ENCODE data around the gene GMDS. TPM values are rescaled to one million over a fixed set of nuclear protein-coding genes. Genes with fewer than 3 reads are reported as not detected.
A peak's percentile ranks its signal among the peaks of the same experiment; 100 is the strongest.

Gene GMDS
- total and polyA plus RNA-seq, 2 of the 8 experiments (the other 6 are each of a cell fraction or from before 2014, with no cell fraction given) = 16.8 to 50.0 TPM

DNA sequence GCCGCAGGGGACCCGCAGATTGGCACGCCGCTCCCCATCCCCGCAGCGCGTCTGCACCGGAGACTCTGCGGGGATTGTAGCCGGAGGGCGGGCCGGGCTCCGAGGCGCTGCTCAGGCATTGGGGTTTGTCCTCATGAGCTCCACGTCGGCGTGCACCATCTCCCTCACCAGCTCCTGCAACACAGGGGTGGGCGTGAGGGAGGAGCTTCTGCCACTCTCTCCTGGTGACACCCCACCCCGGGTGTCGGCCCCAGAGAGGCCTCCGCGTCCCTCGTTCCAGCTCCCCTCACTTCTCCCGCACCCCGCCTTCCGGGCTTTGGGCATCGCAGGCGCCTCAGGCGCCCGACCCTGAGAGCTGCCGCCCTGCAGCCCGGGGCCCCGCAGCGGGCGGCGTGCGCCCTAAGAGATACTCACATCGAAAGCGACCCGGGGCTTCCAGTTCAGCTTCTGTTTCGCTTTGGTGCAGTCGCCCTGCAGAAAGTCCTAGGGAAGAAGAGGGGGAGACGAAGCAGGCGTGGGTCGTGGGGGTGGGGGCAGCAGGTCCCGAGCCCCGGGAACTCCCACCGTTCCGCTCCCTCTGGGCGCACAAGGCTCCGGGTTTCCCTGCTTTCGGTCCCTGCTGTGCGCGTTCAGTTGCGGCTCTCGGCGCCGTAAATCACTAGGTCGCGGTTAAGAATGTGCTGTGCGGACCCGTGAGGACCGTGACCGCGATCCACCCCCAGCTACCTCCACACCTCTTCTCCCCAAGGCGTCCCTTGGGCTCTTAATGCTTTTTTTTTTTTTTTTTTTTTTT, 621.2 kb downstream of the GMDS start (continued):
- TF ChIP-seq, protein P1, sequence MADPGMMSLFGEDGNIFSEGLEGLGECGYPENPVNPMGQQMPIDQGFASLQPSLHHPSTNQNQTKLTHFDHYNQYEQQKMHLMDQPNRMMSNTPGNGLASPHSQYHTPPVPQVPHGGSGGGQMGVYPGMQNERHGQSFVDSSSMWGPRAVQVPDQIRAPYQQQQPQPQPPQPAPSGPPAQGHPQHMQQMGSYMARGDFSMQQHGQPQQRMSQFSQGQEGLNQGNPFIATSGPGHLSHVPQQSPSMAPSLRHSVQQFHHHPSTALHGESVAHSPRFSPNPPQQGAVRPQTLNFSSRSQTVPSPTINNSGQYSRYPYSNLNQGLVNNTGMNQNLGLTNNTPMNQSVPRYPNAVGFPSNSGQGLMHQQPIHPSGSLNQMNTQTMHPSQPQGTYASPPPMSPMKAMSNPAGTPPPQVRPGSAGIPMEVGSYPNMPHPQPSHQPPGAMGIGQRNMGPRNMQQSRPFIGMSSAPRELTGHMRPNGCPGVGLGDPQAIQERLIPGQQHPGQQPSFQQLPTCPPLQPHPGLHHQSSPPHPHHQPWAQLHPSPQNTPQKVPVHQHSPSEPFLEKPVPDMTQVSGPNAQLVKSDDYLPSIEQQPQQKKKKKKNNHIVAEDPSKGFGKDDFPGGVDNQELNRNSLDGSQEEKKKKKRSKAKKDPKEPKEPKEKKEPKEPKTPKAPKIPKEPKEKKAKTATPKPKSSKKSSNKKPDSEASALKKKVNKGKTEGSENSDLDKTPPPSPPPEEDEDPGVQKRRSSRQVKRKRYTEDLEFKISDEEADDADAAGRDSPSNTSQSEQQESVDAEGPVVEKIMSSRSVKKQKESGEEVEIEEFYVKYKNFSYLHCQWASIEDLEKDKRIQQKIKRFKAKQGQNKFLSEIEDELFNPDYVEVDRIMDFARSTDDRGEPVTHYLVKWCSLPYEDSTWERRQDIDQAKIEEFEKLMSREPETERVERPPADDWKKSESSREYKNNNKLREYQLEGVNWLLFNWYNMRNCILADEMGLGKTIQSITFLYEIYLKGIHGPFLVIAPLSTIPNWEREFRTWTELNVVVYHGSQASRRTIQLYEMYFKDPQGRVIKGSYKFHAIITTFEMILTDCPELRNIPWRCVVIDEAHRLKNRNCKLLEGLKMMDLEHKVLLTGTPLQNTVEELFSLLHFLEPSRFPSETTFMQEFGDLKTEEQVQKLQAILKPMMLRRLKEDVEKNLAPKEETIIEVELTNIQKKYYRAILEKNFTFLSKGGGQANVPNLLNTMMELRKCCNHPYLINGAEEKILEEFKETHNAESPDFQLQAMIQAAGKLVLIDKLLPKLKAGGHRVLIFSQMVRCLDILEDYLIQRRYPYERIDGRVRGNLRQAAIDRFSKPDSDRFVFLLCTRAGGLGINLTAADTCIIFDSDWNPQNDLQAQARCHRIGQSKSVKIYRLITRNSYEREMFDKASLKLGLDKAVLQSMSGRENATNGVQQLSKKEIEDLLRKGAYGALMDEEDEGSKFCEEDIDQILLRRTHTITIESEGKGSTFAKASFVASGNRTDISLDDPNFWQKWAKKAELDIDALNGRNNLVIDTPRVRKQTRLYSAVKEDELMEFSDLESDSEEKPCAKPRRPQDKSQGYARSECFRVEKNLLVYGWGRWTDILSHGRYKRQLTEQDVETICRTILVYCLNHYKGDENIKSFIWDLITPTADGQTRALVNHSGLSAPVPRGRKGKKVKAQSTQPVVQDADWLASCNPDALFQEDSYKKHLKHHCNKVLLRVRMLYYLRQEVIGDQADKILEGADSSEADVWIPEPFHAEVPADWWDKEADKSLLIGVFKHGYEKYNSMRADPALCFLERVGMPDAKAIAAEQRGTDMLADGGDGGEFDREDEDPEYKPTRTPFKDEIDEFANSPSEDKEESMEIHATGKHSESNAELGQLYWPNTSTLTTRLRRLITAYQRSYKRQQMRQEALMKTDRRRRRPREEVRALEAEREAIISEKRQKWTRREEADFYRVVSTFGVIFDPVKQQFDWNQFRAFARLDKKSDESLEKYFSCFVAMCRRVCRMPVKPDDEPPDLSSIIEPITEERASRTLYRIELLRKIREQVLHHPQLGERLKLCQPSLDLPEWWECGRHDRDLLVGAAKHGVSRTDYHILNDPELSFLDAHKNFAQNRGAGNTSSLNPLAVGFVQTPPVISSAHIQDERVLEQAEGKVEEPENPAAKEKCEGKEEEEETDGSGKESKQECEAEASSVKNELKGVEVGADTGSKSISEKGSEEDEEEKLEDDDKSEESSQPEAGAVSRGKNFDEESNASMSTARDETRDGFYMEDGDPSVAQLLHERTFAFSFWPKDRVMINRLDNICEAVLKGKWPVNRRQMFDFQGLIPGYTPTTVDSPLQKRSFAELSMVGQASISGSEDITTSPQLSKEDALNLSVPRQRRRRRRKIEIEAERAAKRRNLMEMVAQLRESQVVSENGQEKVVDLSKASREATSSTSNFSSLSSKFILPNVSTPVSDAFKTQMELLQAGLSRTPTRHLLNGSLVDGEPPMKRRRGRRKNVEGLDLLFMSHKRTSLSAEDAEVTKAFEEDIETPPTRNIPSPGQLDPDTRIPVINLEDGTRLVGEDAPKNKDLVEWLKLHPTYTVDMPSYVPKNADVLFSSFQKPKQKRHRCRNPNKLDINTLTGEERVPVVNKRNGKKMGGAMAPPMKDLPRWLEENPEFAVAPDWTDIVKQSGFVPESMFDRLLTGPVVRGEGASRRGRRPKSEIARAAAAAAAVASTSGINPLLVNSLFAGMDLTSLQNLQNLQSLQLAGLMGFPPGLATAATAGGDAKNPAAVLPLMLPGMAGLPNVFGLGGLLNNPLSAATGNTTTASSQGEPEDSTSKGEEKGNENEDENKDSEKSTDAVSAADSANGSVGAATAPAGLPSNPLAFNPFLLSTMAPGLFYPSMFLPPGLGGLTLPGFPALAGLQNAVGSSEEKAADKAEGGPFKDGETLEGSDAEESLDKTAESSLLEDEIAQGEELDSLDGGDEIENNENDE (IDR thresholded peaks at IDR 0.05; ENCODE audit: insufficient replicate concordance, low read length) = no peak
- TF ChIP-seq EZH2 (IDR thresholded peaks at IDR 0.05; ENCODE audit: low read depth, low read length, severe bottlenecking) = peak; percentile 53
- peak; percentile 6 for TF ChIP-seq RNF2 (IDR thresholded peaks at IDR 0.05; ENCODE audit: borderline replicate concordance, low read depth, low read length, missing control alignments, poor library complexity, severe bottlenecking)
